Left lobe of liver (tissue), 2 donors: Measurements from ENCODE around the gene DNM1L. TPM values are rescaled to one million over a fixed set of nuclear protein-coding genes. Genes with fewer than 3 reads are reported as not detected.

Experiments used
- ATAC-seq: fragments of 200-7000 bp; cut with Tn5 transposase; one replicate; pipeline ENCODE4 v1.9.1; 2020; ENCODE audit warnings: mild to moderate bottlenecking, moderate library complexity
- DNase-seq: peaks from one replicate; pipeline ENCODE4 v3.0.0-alpha.2; 2020; ENCODE audit warnings: low spot score
- total RNA-seq: library from RNA; stranded (reverse); gene quantifications from one replicate; pipeline ENCODE4 v1.2.1, GENCODE V29; 2021
- donor health status: DM: no; HTN: no; CAD: no; lungs with moderate emphysema.
- donor health status: DM: no; HTN: yes; CAD: no.

DNM1L gene
- total RNA-seq, 1 donor from 2014 or later: 14.5 TPM

- ATAC-seq (peak; percentile 74), DNase-seq (peak; percentile 69)
Measured at GRCh38 chr12:32755051-32755653, 76.1 kb downstream of the DNM1L start.

GRCh38 chr12:32755654-32756475 is 76.8 kb downstream of the DNM1L start, which contains the start of gene YARS2:
Gene YARS2, minus strand, starts transcription at chr12:32755897. Its CDS starts 23 bp downstream, at chr12:32755874.
- peak; percentile 96 for ATAC-seq
- peak; percentile 94 for DNase-seq

- DNase-seq (no peak), ATAC-seq (no peak)
Measured at GRCh38 chr12:32756476-32757066, 77.5 kb downstream of the DNM1L start.

GRCh38 chr12:32757157-32757556 is 78.1 kb downstream of the DNM1L start:
- ATAC-seq (no peak), DNase-seq (no peak)

GRCh38 chr12:32761716-32762115 is 82.6 kb downstream of the DNM1L start:
- ATAC-seq: no peak

GRCh38 chr12:32765906-32766305 is 86.8 kb downstream of the DNM1L start:
- ATAC-seq: no peak
- DNase-seq: no peak

More at GRCh38 chr12:32761716-32762115, 82.6 kb downstream of the DNM1L start:
- DNase-seq: no peak

GRCh38 chr12:32768518-32768917 is 89.4 kb downstream of the DNM1L start:
- no peak for DNase-seq
- ATAC-seq: no peak

- ATAC-seq (no peak), DNase-seq (no peak)
Measured at GRCh38 chr12:32770141-32770540, 91.0 kb downstream of the DNM1L start.

- ATAC-seq (no peak), DNase-seq (no peak)
Measured at GRCh38 chr12:32773691-32774090, 94.6 kb downstream of the DNM1L start.

GRCh38 chr12:32776258-32776657 is 97.2 kb downstream of the DNM1L start:
- DNase-seq: no peak
- no peak for ATAC-seq

- DNase-seq (no peak), ATAC-seq (no peak)
Measured at GRCh38 chr12:32777159-32777558, 98.1 kb downstream of the DNM1L start.

- DNase-seq (no peak), ATAC-seq (no peak)
Measured at GRCh38 chr12:32777691-32778175, 98.6 kb downstream of the DNM1L start.

GRCh38 chr12:32780071-32780470 is 101.0 kb downstream of the DNM1L start:
- DNase-seq: no peak
- ATAC-seq: no peak

- no peak for ATAC-seq
- DNase-seq: no peak
Measured at GRCh38 chr12:32783029-32783428, 103.9 kb downstream of the DNM1L start.

GRCh38 chr12:32785557-32785956 is 106.5 kb downstream of the DNM1L start:
- no peak for ATAC-seq
- DNase-seq: no peak

- ATAC-seq (no peak), DNase-seq (no peak)
Measured at GRCh38 chr12:32788405-32788804, 109.3 kb downstream of the DNM1L start.

- DNase-seq: no peak
- ATAC-seq: no peak
Measured at GRCh38 chr12:32789446-32789845, 110.3 kb downstream of the DNM1L start.

GRCh38 chr12:32789916-32790315 is 110.8 kb downstream of the DNM1L start:
- ATAC-seq (no peak), DNase-seq (no peak)

GRCh38 chr12:32794281-32794680 is 115.2 kb downstream of the DNM1L start:
- no peak for ATAC-seq

More at GRCh38 chr12:32794281-32794680, 115.2 kb downstream of the DNM1L start:
- no peak for DNase-seq
